HG02588 (cell line): Measurements from ENCODE around the gene EVI5.

Experiments used
- ATAC-seq: cut with Tn5 transposase; IDR thresholded peaks from one replicate; pipeline ENCODE4 v1.9.1; 2021; ENCODE audit warnings: mild to moderate bottlenecking, moderate library complexity; ENCODE audit not compliant: unreplicated experiment

The EVI5 gene

GRCh38 chr1:92486251-92487077 lies 298.4 kb downstream of the EVI5 start, which contains the start of gene GFI1:
TSS of gene GFI1 (minus strand) at chr1:92486925. CDS start at chr1:92483487, 3,438 bp downstream.
- ATAC-seq: peak; percentile 23

- ATAC-seq: peak; percentile 45
Observed at GRCh38 chr1:92485381-92486250, 299.3 kb downstream of the EVI5 start.

- ATAC-seq: peak; percentile 5
Observed at GRCh38 chr1:92484472-92485380, 300.2 kb downstream of the EVI5 start.

GRCh38 chr1:92483610-92484471 lies 301.1 kb downstream of the EVI5 start:
- ATAC-seq: no peak

GRCh38 chr1:92482665-92483609 lies 302.0 kb downstream of the EVI5 start:
- ATAC-seq: no peak

- ATAC-seq: no peak
Observed at GRCh38 chr1:92481971-92482664, 302.8 kb downstream of the EVI5 start.

GRCh38 chr1:92481599-92481925 lies 303.3 kb downstream of the EVI5 start:
- no peak for ATAC-seq

GRCh38 chr1:92480813-92481598 lies 303.9 kb downstream of the EVI5 start:
- ATAC-seq: no peak

GRCh38 chr1:92480200-92480812 lies 304.6 kb downstream of the EVI5 start:
- ATAC-seq: no peak

GRCh38 chr1:92479587-92479986 lies 305.3 kb downstream of the EVI5 start:
- ATAC-seq: no peak

GRCh38 chr1:92478393-92478792 lies 306.5 kb downstream of the EVI5 start:
- ATAC-seq: no peak

GRCh38 chr1:92476071-92476631 lies 308.8 kb downstream of the EVI5 start:
- no peak for ATAC-seq

GRCh38 chr1:92475029-92475428 lies 309.9 kb downstream of the EVI5 start:
- no peak for ATAC-seq

GRCh38 chr1:92473781-92474495 lies 311.0 kb downstream of the EVI5 start:
- ATAC-seq: peak; percentile 64

- ATAC-seq: no peak
Observed at GRCh38 chr1:92470216-92470615, 314.7 kb downstream of the EVI5 start.
